ENCODE data around the gene ZBTB20. TPM values are rescaled to one million over a fixed set of nuclear protein-coding genes. Genes with fewer than 3 reads are reported as not detected.

The ZBTB20 gene
- total RNA-seq, 6 experiments from 2014 or later: 8.0 to 14.1 (median 10.4) TPM

- Mint-ChIP-seq H3K36me3 (ENCODE audit: low read depth) (no peaks in the 10 kb centered on the region), H3K4me3 (no peak overlapping the region), H3K27ac (no peak overlapping the region), H3K27me3 (ENCODE audit: insufficient read depth) (peaks cover 2% of the 10 kb centered on the region; the same call in 1 of the 2 replicates), H3K9me3 (no peaks in the 10 kb centered on the region), H3K4me1 (ENCODE audit: low read depth) (peaks cover 19% of the 10 kb centered on the region)
- TF ChIP-seq, protein P1, sequence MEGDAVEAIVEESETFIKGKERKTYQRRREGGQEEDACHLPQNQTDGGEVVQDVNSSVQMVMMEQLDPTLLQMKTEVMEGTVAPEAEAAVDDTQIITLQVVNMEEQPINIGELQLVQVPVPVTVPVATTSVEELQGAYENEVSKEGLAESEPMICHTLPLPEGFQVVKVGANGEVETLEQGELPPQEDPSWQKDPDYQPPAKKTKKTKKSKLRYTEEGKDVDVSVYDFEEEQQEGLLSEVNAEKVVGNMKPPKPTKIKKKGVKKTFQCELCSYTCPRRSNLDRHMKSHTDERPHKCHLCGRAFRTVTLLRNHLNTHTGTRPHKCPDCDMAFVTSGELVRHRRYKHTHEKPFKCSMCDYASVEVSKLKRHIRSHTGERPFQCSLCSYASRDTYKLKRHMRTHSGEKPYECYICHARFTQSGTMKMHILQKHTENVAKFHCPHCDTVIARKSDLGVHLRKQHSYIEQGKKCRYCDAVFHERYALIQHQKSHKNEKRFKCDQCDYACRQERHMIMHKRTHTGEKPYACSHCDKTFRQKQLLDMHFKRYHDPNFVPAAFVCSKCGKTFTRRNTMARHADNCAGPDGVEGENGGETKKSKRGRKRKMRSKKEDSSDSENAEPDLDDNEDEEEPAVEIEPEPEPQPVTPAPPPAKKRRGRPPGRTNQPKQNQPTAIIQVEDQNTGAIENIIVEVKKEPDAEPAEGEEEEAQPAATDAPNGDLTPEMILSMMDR (IDR thresholded peaks at IDR 0.05): no peak
- no peak for DNase-seq
Observed at GRCh38 chr3:114904633-114905032, 242.5 kb downstream of the ZBTB20 start.

GRCh38 chr3:114903213-114903612, 243.9 kb downstream of the ZBTB20 start:
- Mint-ChIP-seq H3K27ac (no peak overlapping the region; the same call in 1 of the 2 replicates), H3K36me3 (ENCODE audit: low read depth) (no peaks in the 10 kb centered on the region), H3K27me3 (ENCODE audit: insufficient read depth) (no peaks in the 10 kb centered on the region), H3K9me3 (no peaks in the 10 kb centered on the region), H3K4me1 (ENCODE audit: low read depth) (peaks cover 19% of the 10 kb centered on the region), H3K4me3 (no peak overlapping the region)
- no peak for DNase-seq
- TF ChIP-seq, protein P1 (IDR thresholded peaks at IDR 0.05): no peak

DNA sequence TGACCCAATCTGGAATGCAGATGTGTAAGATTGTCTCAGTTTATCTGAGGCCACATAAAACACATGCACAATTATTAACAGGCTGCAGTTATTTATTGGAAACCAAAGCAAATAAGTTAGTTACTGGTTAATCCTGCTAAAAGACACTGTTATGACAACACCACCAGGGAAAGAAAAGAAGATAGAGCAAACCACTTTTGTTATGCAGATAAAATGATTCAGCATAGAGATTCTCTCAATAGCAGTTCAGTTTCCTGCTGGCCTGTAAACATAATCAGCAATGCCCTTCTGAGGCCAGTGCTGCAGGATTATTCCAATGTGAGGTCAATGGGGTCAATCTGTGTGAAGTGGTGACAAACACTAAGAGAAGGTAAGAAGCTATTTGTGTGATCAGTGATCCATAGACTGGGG, 244.4 kb downstream of the ZBTB20 start:
- no peak overlapping the region for H3K4me3 Mint-ChIP-seq
- no peaks in the 10 kb centered on the region for H3K27me3 Mint-ChIP-seq (ENCODE audit: insufficient read depth)
- no peaks in the 10 kb centered on the region for H3K36me3 Mint-ChIP-seq (ENCODE audit: low read depth)
- TF ChIP-seq, protein P1 (IDR thresholded peaks at IDR 0.05): no peak
- DNase-seq: no peak
- no peak overlapping the region; the same call in 1 of the 2 replicates for H3K27ac Mint-ChIP-seq
- H3K4me1 Mint-ChIP-seq (ENCODE audit: low read depth): peaks cover 19% of the 10 kb centered on the region
- no peaks in the 10 kb centered on the region for H3K9me3 Mint-ChIP-seq

DNA sequence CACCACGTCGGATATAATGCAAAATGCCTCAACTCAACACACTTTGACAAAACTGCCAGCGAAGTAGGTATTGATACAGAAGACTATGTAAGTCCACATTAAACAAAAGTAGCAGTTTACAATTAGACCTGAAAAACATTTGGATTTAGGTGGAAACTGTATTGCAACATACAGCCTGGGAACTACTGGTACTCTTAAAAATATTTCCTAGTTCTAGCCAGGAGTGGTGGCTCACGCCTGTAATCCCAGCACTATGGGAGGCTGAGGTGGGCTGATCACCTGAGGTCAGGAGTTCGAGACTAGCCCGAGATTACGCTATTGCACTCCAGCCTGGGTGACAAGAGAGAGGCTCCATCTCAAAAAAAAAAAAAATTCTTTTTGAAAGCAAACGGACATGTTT, 246.2 kb downstream of the ZBTB20 start:
- Mint-ChIP-seq H3K27me3 (ENCODE audit: insufficient read depth) (no peaks in the 10 kb centered on the region), H3K4me1 (ENCODE audit: low read depth) (peaks cover 19% of the 10 kb centered on the region), H3K9me3 (no peaks in the 10 kb centered on the region), H3K36me3 (ENCODE audit: low read depth) (no peaks in the 10 kb centered on the region), H3K4me3 (peak overlapping the region; percentile 88), H3K27ac (peak overlapping the region; percentile 70)
- TF ChIP-seq, protein P1 (IDR thresholded peaks at IDR 0.05): no peak
- DNase-seq: no peak

DNA sequence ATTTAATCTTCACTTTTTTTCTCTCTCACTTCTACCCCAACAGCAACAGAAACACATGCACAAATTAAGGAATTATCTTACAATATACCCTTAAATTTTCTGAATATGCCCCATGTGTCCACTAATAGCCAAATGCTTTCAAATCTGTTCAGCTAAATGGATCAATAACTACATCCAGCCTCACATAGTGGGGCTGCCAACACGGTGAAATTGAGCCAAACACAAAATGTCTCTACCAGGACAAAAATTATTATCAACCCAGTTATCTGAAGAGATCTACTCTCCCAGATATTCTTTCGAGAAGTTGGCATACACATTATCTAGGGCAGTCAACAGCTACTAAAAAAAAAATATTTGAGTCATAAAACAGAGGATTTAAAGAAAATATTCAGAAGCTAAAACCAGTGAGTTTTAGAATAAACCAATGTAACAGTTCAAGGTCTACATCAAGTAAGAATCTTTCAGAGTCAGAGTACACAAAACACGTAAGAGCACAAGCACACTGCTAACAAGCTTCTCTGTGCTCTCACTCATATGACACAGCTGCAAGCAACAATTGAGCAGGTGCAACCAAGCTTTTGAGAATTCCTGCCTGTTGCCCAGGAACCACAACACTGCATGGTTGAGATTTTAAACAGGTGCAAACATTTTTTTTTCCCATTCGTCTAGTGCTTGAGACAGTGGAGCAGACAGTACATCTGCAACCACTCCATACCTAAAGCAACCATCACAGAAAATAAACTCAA, 247.7 kb downstream of the ZBTB20 start:
- peaks cover 19% of the 10 kb centered on the region for H3K4me1 Mint-ChIP-seq (ENCODE audit: low read depth)
- no peaks in the 10 kb centered on the region for H3K36me3 Mint-ChIP-seq (ENCODE audit: low read depth)
- no peaks in the 10 kb centered on the region for H3K9me3 Mint-ChIP-seq
- H3K4me3 Mint-ChIP-seq: no peak overlapping the region
- no peak overlapping the region for H3K27ac Mint-ChIP-seq
- no peaks in the 10 kb centered on the region for H3K27me3 Mint-ChIP-seq (ENCODE audit: insufficient read depth)
- no peak for DNase-seq
- TF ChIP-seq, protein P1 (IDR thresholded peaks at IDR 0.05): no peak

Data from HFFc6 (cell line).